GM19239 (cell line): ENCODE results near the gene C6orf58.
"Not testable (repeated sequence)": the region's sequence is repeated elsewhere in the genome, so short reads cannot be mapped to it uniquely, and the experiment has no call there.

Experiments used
- DNase-seq: peaks from one replicate; pipeline ENCODE4 v3.0.0; 2011; ENCODE audit warnings: low spot score; ENCODE audit not compliant: insufficient read length
- FAIRE-seq: peaks from 2 replicates; lab custom pipeline; 2011; peaks lifted over from hg19 to GRCh38; lab: Jason Lieb, UNC

C6orf58 gene

DNA sequence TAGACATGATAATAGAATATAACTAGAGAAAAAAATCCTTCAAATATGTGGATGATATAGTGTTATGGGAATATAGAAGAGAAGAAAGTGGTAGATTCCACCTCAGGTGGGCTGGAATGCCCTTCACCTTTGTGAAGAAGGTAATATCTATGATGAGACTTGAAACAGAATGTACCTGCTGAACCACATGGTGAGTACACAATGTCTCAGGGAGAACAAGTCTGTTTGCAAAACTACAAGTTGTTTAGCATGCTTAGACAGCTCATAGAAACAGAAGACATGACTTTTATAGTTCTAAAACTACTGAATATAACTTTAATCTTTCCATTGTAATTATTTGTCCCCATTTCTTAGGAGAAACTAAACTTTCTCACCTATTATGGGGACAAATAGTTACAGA lies 12.2 kb downstream of the C6orf58 start:
- FAIRE-seq, result no peak
- no peak for DNase-seq

DNA sequence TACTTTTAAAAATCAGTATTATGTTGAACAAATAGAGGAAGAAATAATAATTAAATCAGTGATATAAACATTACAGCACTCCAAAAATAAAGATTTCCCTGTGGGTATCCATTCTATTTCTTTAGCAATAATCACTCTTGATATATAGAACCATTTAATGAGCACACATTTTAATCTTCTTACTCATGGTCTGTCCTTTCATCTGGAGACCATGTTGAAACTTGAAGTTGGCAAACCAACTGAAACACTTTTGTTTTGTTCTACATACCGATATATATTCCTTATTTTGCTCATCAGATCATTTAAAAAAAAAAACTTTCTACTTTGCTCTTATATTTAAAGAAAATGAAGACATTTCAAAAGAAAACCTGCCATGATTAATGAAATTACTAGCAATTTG lies 13.4 kb downstream of the C6orf58 start:
- FAIRE-seq (no peak), DNase-seq (no peak)

DNA sequence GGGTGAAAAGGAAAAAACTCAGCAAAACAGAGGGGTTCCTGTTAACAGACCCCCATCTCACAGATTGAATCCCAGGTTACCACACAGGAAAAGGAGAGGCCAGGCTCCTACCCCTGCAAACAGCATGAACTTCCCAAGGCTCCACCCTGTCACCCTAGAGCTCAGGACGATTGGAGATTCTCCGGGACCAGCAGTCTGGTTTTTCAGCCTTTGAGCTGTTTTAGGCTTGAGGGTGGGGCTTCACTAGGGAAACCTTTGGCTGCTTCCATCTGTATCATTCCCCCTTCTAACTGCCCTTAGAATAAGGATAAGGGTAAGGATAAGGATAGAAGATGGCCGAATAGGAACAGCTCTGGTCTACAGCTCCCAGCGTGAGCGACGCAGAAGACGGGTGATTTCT lies 16.0 kb downstream of the C6orf58 start:
- no peak for DNase-seq
- FAIRE-seq, result no peak

DNA sequence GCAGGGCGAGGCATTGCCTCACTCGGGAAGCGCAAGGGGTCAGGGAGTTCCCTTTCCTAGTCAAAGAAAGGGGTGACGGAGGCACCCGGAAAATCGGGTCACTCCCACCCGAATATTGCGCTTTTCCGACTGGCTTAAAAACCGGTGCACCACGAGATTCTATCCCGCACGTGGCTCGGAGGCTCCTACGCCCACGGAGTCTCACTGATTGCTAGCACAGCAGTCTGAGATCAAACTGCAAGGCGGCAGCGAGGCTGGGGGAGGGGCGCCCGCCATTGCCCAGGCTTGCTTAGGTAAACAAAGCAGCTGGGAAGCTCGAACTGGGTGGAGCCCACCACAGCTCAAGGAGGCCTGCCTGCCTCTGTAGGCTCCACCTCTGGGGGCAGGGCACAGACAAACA lies 16.5 kb downstream of the C6orf58 start:
- DNase-seq, FAIRE-seq: not testable (repeated sequence)

DNA sequence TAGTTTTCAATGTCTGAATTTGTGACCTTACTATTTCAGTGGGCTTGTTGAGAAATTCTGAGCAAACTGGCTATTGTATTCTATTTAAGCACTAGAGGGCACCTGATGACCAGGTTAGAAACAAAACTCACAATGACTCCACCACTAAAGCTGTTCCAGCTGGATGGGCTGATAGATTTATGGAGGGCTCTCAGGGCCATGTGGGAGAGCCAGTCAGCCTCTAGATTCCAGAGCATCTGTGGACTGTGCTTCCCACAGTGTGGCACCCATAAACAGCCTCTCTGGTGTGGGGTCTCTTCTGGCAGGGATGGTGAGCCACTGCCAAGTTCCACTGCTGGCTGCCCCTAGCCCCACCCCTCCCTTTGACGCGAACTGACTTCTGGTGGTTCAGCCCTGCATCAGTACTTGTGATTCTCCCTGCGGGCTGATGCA lies 29.2 kb downstream of the C6orf58 start:
- DNase-seq (no peak), FAIRE-seq (no peak)

DNA sequence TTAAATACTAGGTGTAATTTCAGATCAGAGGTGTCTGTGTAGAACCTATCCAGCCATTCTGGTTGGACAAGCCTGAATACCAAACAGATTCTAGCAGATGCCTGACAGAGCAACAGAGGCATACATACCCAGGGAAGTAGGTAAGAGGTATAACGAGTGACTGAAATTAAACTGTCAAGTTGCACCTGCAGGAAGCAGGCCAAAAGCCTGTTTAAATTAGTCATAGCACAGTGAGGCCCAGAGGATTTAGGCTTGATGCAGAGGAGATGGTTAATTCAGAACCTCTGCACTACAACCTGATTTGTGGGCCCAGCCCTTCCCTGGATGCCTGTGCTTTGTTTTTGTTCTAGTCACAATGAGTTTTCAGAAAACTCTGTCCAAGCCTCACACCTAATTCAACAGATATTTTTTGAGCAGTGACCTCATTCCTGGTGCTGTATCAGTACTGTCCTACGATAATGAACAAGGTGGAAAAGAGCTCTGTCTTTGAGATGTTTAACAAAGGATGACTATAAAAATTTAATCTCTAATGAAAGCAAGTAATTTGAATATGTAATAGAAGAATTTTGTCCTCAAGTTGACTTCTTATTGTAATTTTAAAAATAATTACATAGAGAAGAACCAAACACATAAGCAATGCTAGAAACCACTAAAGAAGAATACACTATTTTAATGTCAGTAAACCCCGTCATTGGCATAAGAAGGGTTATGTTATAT lies 31.7 kb downstream of the C6orf58 start:
- no peak for FAIRE-seq

DNA sequence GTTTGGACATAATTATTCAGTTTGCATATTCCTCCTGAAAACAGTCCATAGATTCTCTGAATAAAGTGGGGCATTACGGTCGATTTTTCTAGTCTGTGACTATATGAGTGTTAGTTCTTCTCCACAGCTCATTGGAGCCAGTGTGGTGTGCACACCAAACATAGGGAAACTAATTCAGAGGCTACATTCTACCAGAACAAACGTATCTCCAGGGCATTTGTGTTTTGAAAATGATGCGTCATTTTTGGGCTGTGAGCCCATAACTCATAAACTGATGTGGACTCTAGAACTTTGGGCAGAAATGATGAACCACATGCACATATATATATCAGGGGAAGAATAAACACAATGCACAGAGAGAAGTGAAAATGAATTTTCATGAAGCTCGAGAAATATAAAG lies 41.8 kb downstream of the C6orf58 start:
- FAIRE-seq, result no peak
- DNase-seq, result no peak

More for the DNA sequence above, 31.7 kb downstream of the C6orf58 start:
- DNase-seq, result no peak

DNA sequence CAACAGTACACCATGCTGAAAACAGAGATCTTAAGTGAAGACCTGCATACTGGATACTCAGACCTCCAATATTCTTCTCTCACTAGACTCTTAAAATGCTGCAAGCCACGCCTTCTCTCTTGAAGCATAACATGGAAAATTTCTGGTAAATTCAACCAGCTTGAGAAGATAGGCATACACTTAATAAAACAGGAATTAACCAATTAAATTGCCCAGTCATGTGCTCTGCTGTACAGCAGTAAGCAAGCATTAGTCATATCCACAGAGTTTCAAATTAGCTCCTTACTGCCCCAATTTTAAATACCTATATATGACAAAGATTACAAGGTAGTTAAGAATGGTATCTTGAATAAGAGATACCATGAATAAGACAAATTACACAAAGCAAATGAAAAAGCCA lies 53.8 kb downstream of the C6orf58 start:
- DNase-seq (no peak), FAIRE-seq (no peak)

DNA sequence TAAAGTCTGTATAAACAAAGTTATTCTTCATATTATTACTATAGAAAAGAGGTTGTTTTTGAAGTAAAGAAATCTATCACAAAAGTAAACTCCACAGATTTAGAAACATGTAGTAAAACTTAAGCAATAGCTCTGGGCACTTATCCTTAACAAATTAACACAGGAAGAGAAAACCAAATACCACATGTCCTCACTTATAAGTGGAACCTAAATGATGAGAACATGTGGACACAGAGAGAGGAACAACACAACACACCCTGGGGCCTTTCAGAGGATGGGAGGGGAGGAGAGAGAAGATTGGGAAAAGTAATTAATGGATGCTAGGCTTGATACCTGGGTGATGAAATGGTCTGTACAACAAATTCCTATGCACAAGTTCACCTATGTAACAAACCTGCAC lies 57.2 kb downstream of the C6orf58 start:
- DNase-seq, result no peak
- FAIRE-seq, result no peak

DNA sequence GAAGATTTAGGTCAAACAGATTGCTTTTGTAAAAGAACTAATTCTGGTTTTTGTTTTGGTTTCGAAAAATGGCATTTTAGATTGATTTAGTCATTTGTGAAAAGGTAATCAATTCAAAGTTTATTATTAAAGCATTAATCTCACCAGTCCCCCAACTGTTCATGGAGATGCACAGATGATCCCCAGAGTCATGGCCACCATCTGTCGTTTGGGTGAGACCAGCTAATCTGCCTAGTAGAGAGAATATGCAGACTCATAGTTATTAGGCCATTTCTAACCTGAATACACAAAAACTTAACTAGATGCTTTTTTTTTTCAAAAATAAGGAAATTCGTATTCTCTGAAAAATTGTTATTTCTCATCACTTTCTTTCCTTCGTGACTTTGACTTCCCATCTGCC lies 58.1 kb downstream of the C6orf58 start:
- FAIRE-seq (no peak), DNase-seq (no peak)

DNA sequence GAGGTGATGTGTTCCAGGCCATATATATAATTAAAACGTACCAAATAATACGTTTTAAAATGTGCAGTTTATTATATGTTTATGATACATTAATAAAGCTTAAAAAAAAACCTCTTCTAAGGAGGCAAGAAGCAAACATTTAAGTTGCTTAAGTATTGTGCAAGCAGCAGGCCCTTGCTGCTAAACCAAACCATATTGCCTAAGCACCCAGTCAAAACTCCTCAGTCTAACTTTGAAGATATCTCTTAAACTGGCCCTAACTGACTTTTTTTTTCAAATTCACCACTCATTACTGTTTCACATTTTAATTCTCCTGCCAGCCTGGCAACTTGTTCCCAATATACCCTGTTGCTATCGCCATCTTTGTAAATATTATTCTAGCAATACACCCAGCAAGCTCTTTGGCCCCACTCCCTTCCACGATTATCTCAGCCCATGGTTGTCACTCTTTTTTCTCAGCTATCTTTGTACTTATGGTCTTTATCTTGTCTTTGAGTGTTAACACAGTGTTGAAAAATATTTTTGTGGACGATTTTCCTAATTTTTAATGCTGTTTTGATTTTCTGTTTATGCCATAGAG lies 60.9 kb downstream of the C6orf58 start:
- FAIRE-seq (no peak), DNase-seq (no peak)
